Measurements from ENCODE around the gene TRABD2B.

The TRABD2B gene

GRCh38 chr1:47991673-47992072 is 5.5 kb downstream of the TRABD2B start:
- no peak for DNase-seq

DNA sequence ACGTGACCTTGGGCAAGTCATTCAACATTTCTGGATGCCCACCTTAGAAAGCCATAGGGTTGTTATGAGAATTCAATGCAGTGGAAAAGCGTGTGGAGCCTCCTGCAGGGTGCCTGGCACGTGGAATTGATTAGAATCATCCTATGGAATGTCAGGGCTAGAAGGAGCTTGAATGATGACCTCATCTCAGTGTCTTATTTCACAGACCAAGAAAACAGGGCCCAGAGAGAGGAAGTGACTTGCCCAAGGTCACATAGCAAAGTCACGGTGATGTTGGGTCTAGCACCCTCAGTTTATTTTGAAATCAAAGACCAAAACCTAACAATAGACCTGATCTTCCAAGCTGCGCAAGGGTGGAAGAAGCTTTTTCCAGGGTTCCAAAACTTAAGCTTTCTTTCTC is 6.0 kb downstream of the TRABD2B start:
- no peak for DNase-seq

DNA sequence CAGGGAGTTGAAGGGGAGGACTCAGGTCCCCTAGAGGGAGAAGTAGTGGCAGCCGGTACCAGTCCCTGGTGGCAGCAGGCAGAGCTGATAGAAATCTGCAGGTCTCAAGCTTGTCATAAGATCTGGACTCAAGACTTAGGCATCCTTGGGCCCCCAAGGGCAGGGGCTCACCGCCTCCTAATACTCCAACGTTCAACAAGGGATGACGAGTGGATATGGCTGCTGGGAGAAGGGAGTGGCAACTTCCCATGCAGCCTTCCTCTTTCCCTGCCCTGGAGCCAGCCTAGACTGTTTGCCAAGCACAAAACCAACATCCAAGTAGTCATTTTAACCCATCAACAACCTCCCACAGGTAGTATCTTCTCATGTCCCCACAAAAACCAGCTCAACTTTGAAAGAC is 6.9 kb downstream of the TRABD2B start:
- DNase-seq = no peak

GRCh38 chr1:47987601-47988000 is 9.6 kb downstream of the TRABD2B start:
- DNase-seq = no peak

DNA sequence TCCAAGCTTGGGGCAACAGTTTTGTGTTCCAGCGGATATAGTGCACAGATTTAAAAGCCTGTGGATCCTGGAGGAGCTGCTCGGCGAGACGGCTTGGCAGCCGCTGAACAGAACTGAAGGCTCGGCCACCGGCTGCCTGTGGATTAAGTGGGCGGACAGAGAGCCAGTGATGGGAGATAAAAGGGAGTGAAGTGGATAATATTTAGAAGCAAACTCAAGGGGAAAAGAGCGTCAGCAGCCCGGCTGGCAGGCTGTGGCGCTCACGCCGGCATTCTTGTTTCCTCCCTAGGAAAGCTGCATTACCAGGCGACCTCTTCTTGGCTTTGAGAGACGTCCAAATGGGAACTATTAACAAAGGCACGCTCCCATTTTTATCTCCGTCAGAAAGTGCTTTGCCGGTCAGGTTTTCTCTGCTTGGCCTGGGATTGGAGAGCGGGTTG is 10.4 kb downstream of the TRABD2B start:
- DNase-seq = no peak

GRCh38 chr1:47985018-47985417 is 12.2 kb downstream of the TRABD2B start:
- DNase-seq = no peak

- no peak for DNase-seq
Measured at GRCh38 chr1:47984175-47984789, 12.9 kb downstream of the TRABD2B start.

GRCh38 chr1:47983691-47984090 is 13.5 kb downstream of the TRABD2B start:
- DNase-seq = no peak

GRCh38 chr1:47981667-47982350 is 15.4 kb downstream of the TRABD2B start:
- no peak for DNase-seq

DNA sequence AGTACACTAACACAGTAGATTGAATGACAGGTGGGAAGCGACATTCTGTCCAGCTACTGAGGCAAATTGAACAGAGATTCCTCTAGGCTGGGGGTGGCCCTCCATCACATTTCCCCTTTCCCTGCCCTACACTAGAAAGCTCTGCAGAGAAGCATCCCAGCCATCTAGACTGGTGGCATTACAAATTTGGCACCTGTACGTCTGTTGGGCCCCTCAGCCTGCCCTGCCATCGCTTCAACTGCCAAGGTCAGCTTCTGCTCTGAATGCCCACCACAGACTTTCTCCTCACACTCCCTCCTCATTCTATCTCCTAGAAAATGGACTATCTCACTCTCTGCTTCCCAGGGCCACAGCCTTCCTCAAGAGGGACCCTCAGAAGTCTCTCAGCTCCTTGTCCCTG is 16.7 kb downstream of the TRABD2B start:
- DNase-seq = no peak

DNA sequence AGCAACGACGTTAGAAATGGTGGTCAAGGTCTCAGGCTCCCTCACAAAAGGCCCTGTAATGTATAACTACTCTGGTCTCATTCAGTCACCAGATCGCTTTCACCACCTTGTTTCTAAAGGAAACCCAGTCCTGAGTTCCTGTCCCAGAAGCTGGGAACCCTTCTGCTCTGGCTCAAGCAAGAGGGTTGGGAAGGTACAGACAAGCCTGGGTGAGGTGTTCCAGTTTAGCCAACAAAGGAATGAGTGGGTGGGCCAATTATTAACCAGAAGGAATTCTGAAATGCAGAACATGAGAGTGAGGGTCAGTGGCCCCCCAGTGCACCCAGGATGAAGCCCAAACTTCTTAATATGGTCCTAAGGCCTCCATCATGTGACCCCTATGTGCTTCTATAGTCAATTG is 17.5 kb downstream of the TRABD2B start:
- no peak for DNase-seq

DNA sequence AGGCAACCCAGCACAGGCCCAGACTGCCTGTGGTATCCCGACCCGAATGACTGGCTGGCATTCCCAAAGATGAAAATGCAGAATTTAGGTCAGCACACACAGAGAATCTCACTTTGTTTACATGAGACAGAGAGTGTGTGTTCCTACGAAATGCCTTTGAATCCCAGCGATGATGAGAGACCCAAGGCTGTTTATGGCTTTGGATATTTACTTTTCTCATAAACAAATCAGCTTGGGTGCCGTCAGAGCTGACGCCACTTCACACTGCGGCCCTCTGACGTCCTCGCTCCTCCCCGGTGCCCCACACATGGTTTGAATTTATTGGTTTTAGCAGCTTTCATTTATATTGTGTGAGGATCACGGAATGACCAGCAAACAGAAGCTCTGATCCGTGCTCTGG is 18.7 kb downstream of the TRABD2B start:
- no peak for DNase-seq

- no peak for DNase-seq
Measured at GRCh38 chr1:47976728-47977127, 20.5 kb downstream of the TRABD2B start.

DNA sequence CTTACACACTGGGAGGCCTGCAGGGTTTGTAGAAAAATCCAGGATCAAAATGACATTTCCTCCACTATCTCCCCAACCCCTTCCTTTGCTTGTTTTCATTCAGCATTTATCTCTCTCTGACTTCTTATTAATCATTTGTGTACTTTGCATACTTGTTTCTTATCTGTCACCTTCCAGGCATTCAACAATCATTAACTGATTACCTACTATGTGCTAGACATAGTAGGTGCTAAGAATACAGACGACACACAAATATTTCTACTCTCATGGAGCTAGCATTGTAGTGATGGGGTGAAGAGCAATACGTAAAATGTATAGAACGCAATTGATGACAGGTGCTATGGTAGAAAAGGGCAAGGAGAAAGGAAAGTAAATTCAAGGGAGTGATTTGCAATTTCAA is 20.9 kb downstream of the TRABD2B start:
- no peak for DNase-seq

DNA sequence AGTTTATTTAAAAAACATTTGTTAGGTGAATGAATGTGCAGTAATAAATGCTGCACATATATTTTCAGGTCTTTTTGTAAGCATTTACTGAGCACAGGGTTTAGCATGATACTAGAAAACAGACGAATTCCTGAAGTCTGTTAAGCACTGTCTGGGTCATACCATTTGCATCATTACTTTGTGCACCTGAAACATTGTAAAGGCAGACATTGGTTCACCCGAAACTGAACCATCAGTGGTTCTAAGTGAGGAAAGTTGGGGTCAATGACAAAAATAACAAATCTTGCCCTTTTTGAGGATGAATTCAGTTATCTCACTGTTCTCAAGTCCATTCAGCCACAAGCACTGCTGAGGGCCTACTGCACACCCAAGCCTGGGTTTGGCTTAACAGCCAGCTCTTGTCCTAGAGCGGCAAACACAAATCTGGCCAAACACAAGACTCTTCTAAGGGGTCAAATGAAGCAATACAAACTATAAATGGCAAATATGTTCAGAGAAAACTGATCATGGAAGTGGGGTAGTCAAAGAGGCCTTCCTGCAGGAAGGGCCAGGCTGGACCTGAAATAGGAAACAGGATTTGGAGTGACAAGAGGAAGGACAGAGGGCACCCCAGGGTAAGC is 21.8 kb downstream of the TRABD2B start:
- no peak for DNase-seq

GRCh38 chr1:47972864-47973432 is 24.2 kb downstream of the TRABD2B start:
- no peak for DNase-seq

DNA sequence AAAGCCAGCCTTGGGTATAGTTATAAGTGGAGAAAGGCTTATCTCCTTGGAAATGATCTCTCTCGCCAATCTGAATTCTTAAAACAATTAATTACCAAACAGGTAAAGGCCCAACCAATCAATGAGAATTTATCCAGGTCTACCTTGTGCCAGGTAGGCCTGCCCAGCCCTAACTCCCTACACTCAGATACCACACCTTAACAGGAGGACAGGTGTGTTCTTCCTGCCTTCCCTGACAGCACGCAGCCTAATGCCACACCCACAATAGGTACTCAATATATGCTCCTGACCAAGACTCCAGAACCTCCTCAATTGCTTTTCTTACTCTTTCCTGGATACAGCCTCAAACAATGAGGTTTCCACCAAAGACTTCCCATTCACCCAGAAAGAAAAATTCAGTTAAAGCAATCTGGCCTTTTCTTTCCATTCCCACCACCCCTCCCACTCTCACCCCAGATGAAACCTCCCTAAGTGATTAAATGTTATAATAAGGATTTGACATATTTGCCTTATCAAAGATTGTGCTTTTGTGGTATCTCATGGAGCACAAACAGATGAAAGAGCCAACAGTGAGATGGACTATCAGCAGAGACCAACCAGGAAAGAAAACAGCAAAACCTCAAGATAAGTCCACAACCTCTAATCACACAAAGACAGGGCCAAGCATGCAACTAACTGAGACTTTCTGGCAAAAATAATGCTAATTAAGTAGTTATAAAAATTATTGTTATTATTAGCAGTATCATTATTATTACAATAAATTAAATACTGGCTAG is 25.6 kb downstream of the TRABD2B start:
- no peak for DNase-seq

DNA sequence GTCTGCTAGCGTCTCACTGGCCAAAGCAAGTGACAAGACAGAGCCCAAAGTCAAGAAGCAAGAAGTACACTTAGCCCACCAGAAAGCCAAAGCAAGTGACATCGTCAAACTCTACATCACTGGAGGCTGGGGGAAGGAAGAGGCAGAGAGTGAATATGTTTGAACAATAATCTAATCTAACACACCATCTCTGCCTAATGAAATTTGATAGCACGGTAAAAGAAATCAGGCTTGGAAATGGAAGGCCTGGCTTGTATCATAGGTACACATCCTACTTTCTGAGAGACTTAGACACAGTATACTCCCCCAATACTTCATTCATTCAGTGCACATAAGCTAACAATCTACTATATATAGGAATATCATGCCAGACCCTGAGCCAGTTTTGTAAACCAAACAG is 26.3 kb downstream of the TRABD2B start:
- DNase-seq = no peak

- DNase-seq = no peak
Measured at GRCh38 chr1:47969478-47969877, 27.7 kb downstream of the TRABD2B start.

DNA sequence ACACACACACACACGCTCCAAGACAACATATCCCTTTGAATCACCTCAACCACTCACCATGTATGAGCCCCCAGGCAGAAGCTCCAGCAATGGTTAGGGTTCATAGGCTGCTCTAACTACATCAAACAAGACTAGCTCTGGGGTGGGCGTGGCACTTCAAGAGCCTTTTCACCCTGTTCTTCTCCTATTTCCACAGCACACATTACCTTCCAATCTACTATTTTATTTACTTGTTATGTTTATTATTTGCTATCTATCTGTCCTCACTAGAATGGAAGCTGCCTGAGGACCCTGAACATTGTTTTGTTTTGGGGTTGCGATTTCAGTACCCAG is 28.7 kb downstream of the TRABD2B start:
- DNase-seq = no peak

GRCh38 chr1:47967864-47968555 is 29.2 kb downstream of the TRABD2B start:
- DNase-seq = no peak

DNA sequence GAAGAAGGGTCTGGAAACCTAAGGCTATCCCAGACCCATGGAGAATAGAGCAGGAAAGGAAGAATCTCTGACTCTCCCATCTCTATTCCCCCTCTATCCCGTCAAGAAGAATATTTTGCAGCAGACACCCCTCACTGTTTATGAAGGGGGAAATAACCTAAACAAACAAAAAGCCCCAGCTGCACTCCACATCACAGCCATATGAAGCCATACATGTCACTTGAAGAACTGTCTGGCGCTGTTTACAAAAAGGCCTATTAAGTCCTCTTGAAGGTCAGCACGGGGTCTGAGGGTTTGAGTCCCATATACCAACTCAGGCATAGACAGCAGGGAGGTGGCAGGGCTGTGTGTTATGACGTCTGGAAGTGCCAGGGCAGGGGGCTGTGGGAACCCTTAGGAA is 31.4 kb downstream of the TRABD2B start:
- no peak for DNase-seq

DNA sequence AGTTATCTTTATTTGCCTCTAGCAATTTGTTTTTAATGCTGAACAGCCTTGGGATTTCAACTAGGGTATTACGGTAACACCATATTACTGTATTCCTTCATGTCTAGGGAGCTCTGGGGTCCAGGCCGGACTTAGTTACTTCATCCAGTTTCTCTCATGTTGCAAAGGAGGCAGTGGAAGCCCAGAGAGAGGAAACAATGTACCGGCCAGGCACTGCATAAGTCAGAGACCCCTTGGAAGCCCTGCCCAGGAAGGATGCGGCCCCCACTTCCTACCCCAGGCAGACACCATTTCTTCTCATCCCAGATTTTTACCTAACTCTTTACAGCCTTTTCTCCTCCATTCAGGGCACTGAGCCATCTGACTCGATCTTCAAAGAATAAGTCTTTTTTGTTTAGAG is 32.5 kb downstream of the TRABD2B start:
- no peak for DNase-seq
